GF-D8 (cell line): ENCODE results near the gene CHCHD4.
"Not testable (repeated sequence)": the region's sequence is repeated elsewhere in the genome, so short reads cannot be mapped to it uniquely, and the experiment has no call there.

Source experiments
- DNase-seq: peaks from one replicate; lab custom pipeline; 2025; lab: John Stamatoyannopoulos, UW

Gene CHCHD4

GRCh38 chr3:14119651-14120050 is 5.0 kb downstream of the CHCHD4 start:
- no peak for DNase-seq

GRCh38 chr3:14118400-14119381 is 6.0 kb downstream of the CHCHD4 start:
- no peak for DNase-seq

GRCh38 chr3:14117468-14118399 is 6.9 kb downstream of the CHCHD4 start:
- DNase-seq, result no peak

- DNase-seq, result no peak
Measured at GRCh38 chr3:14113965-14114635, 10.6 kb downstream of the CHCHD4 start.

GRCh38 chr3:14110699-14111098 is 14.0 kb downstream of the CHCHD4 start:
- DNase-seq, result no peak

- not testable (repeated sequence) for DNase-seq
Measured at GRCh38 chr3:14109821-14110220, 14.8 kb downstream of the CHCHD4 start.

- no peak for DNase-seq
Measured at GRCh38 chr3:14097616-14098391, 26.9 kb downstream of the CHCHD4 start.

- no peak for DNase-seq
Measured at GRCh38 chr3:14096742-14097141, 27.9 kb downstream of the CHCHD4 start.

GRCh38 chr3:14093831-14094230 is 30.8 kb downstream of the CHCHD4 start:
- DNase-seq, result no peak

GRCh38 chr3:14092464-14092863 is 32.2 kb downstream of the CHCHD4 start:
- DNase-seq, result no peak

- DNase-seq, result not testable (repeated sequence)
Measured at GRCh38 chr3:14091959-14092358, 32.7 kb downstream of the CHCHD4 start.

GRCh38 chr3:14087461-14087860 is 37.2 kb downstream of the CHCHD4 start:
- DNase-seq, result not testable (repeated sequence)

GRCh38 chr3:14082108-14082657 is 42.5 kb downstream of the CHCHD4 start:
- no peak for DNase-seq

- DNase-seq, result no peak
Measured at GRCh38 chr3:14077310-14077709, 47.4 kb downstream of the CHCHD4 start.

GRCh38 chr3:14075233-14075632 is 49.4 kb downstream of the CHCHD4 start:
- DNase-seq, result not testable (repeated sequence)

GRCh38 chr3:14064910-14065309 is 59.8 kb downstream of the CHCHD4 start:
- DNase-seq, result no peak

GRCh38 chr3:14063152-14063551 is 61.5 kb downstream of the CHCHD4 start:
- no peak for DNase-seq
